MG63 (cell line): Measurements from ENCODE around the gene SEC24C. TPM values are rescaled to one million over a fixed set of nuclear protein-coding genes. Genes with fewer than 3 reads are reported as not detected.

Experiments used
- DNase-seq: peaks from one replicate; pipeline ENCODE4 v3.0.0-alpha.2; 2020
- H3K27me3 ChIP-seq: fragments of 250-450 bp; sonication (Bioruptor Pico); 2 replicates; pipeline ENCODE4 v1.5.1; 2020; ENCODE audit warnings: mild to moderate bottlenecking, moderate library complexity
- H3K36me3 ChIP-seq: fragments of 250-450 bp; sonication (Bioruptor Pico); 2 replicates; pipeline ENCODE4 v1.5.1; 2020; ENCODE audit warnings: mild to moderate bottlenecking, moderate library complexity
- H3K4me3 ChIP-seq: fragments of 250-450 bp; sonication (Bioruptor Pico); 2 replicates; pipeline ENCODE4 v1.5.1; 2020; ENCODE audit warnings: mild to moderate bottlenecking, moderate library complexity
- H3K9me3 ChIP-seq: fragments of 250-450 bp; sonication (Bioruptor Pico); 2 replicates; pipeline ENCODE4 v1.5.1; 2020; ENCODE audit warnings: mild to moderate bottlenecking, moderate library complexity
- total RNA-seq: library from RNA; depleted of rRNA; stranded (reverse); fragments of >200 nt; shearing (Covaris generic); gene quantifications from 2 replicates; pipeline ENCODE4 v1.2.3, GENCODE V29; 2014; ENCODE audit warnings: low replicate concordance

Gene SEC24C
- total RNA-seq, 1 experiment from 2014 or later: 74.6 TPM

DNA sequence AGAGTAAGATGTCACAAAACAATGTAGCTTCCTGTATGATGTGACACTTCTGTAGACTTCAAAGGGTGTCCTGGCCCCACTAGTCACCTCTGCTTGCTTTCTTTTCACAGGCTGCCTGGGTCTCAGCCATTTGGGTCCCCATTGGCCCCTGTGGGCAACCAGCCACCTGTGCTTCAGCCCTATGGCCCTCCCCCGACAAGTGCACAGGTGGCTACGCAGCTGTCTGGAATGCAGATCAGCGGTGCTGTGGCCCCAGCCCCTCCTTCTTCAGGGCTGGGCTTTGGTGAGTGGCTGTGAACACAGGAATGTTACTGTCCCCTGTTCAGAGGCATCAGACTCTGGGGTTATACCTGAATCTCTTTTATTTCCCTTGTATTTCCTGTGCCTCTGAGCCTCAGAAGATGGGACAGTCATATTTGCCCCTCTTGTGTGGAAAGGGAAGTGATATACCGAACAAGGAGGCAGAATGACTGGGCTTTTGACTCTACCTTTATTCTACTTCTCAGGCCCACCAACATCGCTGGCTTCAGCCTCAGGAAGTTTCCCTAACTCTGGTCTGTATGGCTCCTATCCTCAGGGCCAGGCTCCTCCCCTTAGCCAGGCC, 15.4 kb downstream of the SEC24C start:
- DNase-seq: no peak
- H3K4me3 ChIP-seq: no peak overlapping the region
- no peaks in the 10 kb centered on the region for H3K9me3 ChIP-seq
- peaks cover 61% of the 10 kb centered on the region for H3K36me3 ChIP-seq
- H3K27me3 ChIP-seq: no peaks in the 10 kb centered on the region

DNA sequence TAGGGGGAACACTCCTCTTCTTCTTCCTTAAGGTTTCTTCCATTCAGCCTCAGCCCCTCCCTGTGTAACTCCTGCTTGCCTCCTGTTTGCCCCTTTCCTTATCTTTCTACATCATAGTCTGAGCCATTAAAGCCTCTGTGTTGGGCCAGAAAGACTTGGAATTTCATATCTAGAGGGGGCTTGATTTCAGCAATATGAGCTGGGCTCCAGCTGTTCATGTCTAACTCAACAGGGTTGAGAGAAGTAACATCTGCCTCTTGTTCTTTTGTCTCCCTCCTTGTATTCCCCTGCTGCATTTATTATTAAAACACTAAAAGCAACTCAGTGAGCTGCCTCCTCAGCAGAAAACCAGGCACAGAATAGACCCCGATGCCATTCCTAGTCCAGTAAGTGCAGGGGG, 17.6 kb downstream of the SEC24C start:
- Histone ChIP-seq H3K9me3 (no peaks in the 10 kb centered on the region), H3K27me3 (no peaks in the 10 kb centered on the region), H3K36me3 (peaks cover 79% of the 10 kb centered on the region), H3K4me3 (no peak overlapping the region)
- DNase-seq: no peak

DNA sequence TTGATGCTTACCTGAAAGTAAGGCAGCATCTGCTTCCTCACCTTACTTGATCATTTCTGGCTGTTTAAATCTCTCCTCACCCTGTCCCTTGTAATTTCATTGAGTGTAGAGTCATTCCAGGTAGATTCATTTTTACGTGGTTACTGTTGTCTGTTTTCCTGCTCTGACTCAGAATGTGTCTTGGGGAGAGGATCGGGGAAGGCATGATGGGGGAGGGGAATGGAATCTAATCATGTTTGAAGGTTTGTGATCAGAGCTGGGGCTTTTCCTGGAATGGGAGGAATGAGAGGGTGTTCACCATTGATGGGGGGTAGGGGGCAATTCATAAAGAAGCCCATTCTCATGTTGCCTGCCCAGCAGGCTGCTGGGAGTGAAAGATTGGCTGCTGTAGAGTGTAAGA, 18.7 kb downstream of the SEC24C start:
- peaks cover 89% of the 10 kb centered on the region for H3K36me3 ChIP-seq
- H3K9me3 ChIP-seq: no peaks in the 10 kb centered on the region
- no peak for DNase-seq
- no peaks in the 10 kb centered on the region for H3K27me3 ChIP-seq
- H3K4me3 ChIP-seq: no peak overlapping the region

DNA sequence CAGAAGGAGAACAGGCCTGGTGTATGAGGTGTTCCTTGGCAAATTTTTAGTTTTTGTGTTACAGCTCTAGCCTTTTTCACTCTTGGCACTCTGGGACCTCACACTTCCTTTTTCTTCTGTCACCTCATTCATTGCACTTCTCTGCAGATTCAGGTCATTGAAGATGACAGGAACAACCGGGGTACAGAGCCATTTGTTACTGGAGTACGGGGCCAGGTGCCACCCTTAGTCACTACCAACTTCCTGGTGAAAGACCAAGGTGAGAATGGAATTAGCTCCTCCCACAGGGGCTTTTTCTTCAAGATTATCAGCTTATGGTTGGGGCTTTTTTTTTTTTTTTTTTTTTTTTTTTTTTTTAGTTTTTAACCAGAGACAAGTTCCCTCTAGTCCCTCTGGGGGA, 19.2 kb downstream of the SEC24C start:
- Histone ChIP-seq H3K27me3 (no peaks in the 10 kb centered on the region), H3K9me3 (no peaks in the 10 kb centered on the region), H3K36me3 (peaks cover 89% of the 10 kb centered on the region), H3K4me3 (no peak overlapping the region)
- no peak for DNase-seq

DNA sequence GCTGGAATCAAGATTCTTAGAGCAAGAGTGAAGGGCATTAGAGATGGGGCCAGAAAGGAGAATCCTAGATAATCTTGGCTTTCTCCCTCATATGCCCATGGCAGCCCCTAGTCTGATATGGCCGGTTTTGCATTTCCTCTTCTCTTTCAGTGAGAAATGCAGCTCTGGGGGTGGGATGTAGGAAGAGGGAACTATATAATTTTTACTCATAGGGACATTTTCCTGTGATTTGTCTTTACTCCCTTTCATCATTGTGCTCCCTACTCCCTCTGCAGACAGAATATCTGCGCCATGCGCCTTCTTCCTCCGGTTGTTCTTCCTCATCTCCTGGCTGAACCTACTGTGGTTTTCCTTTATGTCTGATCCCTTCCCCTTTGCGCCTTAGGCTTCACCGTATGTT, 20.9 kb downstream of the SEC24C start:
- no peak overlapping the region for H3K4me3 ChIP-seq
- H3K36me3 ChIP-seq: peaks cover 89% of the 10 kb centered on the region
- H3K9me3 ChIP-seq: no peaks in the 10 kb centered on the region
- DNase-seq: no peak
- H3K27me3 ChIP-seq: no peaks in the 10 kb centered on the region

DNA sequence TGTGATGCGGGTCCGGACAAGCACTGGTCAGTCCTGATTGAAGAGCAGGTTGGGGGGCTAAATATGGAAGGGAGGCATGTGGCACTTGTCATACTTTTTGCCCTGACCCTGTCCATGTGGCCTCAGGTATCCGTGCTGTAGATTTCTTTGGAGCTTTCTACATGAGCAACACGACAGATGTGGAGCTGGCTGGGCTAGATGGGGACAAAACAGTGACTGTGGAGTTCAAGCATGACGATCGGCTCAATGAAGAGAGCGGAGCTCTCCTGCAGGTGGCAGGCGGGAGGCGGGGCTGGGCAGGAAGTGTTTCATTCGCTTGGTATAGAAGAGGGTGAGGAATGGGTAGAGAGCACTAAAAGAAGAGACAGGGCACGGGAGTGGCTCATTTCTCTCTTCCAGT, 24.7 kb downstream of the SEC24C start:
- Histone ChIP-seq H3K4me3 (no peak overlapping the region), H3K9me3 (no peaks in the 10 kb centered on the region), H3K27me3 (no peaks in the 10 kb centered on the region), H3K36me3 (peaks cover 78% of the 10 kb centered on the region)
- DNase-seq: no peak

DNA sequence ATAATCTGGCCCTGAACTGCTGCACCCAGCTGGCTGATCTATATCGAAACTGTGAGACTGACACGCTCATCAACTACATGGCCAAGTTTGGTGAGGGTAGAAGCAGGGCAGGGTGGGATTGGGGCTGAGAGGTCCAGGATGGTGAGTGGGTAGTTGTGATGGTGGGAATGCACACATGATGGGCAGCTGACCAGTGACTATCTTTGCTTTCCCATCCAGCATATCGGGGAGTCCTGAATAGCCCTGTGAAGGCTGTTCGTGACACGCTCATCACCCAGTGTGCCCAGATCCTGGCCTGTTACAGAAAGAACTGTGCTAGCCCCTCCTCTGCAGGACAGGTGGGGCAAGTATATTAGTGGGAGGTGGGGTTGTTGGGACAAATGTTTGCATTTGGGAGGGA, 25.2 kb downstream of the SEC24C start:
- H3K27me3 ChIP-seq: no peaks in the 10 kb centered on the region
- DNase-seq: no peak
- H3K36me3 ChIP-seq: peaks cover 80% of the 10 kb centered on the region
- no peaks in the 10 kb centered on the region for H3K9me3 ChIP-seq
- H3K4me3 ChIP-seq: no peak overlapping the region

DNA sequence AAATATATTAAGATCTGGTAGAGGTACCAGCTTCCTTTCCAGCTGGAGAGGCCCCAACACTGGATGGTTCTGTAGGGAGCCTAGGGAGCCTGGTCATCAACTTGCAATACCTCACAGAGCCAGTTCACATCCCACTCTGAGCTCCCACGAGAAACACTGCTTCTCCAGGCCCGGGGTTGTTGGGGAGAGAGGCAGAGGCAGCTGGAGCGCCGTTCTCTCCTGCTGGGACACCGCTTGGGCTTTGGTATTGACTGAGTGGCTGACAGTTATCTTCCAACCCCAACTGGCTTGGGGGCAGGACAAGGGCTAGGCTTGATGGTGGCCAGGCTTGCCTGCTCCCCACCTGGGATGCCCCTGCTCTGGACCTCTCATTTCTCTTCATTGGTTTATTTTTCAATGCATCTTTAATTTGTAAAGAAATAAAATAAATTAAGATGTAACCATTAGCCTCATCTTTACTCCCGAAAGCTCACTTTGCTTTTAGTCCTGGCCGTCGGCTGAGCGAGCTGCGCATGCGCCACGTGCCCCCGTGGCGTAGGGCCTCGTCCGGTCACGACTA, 27.6 kb downstream of the SEC24C start:
- H3K9me3 ChIP-seq: no peaks in the 10 kb centered on the region
- no peaks in the 10 kb centered on the region for H3K27me3 ChIP-seq
- H3K4me3 ChIP-seq: peak overlapping the region; percentile 70
- peaks cover 72% of the 10 kb centered on the region for H3K36me3 ChIP-seq
- DNase-seq: no peak

DNA sequence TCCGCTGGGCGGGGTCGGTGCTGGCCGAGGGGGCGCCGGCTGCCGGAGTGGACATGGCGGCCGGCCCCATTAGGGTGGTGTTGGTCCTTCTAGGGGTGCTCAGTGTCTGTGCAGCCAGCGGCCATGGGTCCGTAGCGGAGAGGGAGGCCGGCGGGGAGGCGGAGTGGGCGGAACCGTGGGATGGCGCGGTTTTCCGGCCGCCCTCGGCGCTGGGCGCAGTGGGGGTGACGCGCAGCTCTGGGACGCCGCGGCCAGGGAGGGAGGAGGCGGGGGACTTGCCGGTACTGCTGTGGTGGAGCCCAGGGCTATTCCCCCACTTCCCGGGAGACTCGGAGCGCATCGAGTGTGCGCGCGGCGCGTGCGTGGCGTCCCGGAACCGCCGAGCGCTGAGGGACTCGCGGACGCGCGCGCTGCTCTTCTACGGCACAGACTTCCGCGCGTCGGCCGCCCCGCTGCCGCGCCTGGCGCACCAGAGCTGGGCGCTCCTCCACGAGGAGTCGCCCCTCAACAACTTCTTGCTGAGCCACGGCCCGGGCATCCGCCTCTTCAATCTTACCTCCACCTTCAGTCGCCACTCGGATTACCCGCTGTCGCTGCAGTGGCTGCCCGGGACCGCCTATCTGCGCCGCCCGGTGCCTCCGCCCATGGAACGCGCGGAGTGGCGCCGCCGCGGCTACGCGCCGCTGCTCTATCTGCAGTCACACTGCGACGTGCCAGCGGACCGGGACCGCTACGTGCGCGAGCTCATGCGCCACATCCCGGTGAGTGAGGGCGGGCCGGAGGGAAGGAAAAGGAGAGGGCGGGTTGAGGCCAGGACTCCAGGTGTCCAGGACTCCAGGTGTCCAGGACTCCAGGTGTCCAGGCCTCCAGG, 28.3 kb downstream of the SEC24C start:
- peaks cover 71% of the 10 kb centered on the region for H3K36me3 ChIP-seq
- peak overlapping the region; percentile 70 for H3K4me3 ChIP-seq
- peak; percentile 85 for DNase-seq
- no peaks in the 10 kb centered on the region for H3K9me3 ChIP-seq
- no peaks in the 10 kb centered on the region for H3K27me3 ChIP-seq

DNA sequence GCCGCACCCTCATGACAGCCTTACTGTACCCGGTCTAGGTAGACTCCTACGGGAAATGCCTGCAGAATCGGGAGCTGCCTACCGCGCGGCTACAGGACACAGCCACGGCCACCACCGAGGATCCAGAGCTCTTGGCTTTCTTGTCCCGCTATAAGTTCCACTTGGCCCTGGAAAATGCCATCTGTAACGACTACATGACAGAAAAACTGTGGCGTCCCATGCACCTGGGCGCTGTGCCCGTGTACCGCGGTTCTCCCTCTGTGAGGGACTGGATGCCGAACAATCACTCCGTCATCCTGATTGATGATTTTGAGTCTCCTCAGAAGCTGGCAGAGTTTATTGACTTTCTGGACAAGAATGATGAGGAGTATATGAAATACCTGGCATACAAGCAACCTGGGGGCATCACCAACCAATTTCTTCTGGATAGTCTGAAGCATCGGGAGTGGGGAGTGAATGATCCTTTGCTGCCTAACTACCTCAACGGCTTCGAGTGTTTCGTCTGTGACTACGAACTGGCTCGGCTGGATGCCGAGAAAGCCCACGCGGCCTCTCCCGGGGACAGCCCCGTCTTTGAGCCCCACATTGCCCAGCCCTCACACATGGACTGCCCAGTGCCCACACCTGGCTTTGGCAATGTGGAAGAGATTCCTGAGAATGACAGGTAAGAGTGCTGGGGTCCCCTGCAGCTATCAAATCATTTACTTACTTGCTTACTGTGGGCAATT, 29.1 kb downstream of the SEC24C start:
- H3K27me3 ChIP-seq: no peaks in the 10 kb centered on the region
- peak; percentile 33 for DNase-seq
- peaks cover 69% of the 10 kb centered on the region for H3K36me3 ChIP-seq

DNA sequence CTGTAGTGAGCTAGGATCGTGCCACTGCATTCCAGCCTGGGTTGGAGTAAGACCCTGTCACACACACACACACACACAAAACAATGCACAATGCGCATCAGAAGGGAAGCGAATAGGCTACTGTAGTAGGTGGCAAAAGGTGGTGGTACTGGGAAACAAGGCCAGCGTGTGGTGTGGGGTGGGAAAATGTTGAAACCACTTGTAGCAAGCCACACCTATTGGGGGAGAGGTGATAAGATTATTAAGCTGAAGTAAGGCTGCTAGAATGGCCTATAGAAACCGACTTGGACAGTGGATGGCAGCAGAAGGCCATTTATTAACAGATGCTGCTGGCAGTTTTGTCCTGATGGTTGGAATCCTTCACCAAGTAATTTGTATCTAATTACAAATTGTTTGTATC, 30.5 kb downstream of the SEC24C start:
- no peak for DNase-seq
- peaks cover 63% of the 10 kb centered on the region for H3K36me3 ChIP-seq
- H3K4me3 ChIP-seq: peak overlapping the region; percentile 70; the same call in 1 of the 2 replicates

More for the DNA sequence above, 29.1 kb downstream of the SEC24C start:
- Histone ChIP-seq H3K9me3 (no peaks in the 10 kb centered on the region), H3K4me3 (peak overlapping the region; percentile 70)

DNA sequence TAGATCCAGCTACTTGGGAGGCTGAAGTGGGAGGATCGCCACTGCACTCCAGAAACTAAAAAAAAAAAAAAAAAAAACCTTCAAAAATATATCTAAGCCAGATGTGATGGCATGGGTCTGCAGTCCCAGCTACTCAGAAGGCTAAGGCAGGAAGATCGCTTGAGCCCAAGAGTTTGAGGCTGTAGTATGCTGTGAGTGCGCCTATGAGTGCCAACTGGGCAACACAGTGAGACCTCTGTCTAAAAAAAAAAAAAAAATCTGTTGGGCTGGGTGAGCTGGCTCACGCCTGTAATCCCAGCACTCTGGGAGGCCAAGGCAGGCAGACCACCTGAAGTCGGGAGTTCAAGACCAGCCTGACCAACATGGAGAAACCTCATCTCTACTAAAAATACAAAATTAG, 34.8 kb downstream of the SEC24C start:
- Histone ChIP-seq H3K9me3 (no peaks in the 10 kb centered on the region), H3K36me3 (peaks cover 54% of the 10 kb centered on the region), H3K27me3 (no peaks in the 10 kb centered on the region), H3K4me3 (no peak overlapping the region)
- DNase-seq: no peak

More for the DNA sequence above, 30.5 kb downstream of the SEC24C start:
- H3K9me3 ChIP-seq: no peaks in the 10 kb centered on the region
- H3K27me3 ChIP-seq: no peaks in the 10 kb centered on the region

DNA sequence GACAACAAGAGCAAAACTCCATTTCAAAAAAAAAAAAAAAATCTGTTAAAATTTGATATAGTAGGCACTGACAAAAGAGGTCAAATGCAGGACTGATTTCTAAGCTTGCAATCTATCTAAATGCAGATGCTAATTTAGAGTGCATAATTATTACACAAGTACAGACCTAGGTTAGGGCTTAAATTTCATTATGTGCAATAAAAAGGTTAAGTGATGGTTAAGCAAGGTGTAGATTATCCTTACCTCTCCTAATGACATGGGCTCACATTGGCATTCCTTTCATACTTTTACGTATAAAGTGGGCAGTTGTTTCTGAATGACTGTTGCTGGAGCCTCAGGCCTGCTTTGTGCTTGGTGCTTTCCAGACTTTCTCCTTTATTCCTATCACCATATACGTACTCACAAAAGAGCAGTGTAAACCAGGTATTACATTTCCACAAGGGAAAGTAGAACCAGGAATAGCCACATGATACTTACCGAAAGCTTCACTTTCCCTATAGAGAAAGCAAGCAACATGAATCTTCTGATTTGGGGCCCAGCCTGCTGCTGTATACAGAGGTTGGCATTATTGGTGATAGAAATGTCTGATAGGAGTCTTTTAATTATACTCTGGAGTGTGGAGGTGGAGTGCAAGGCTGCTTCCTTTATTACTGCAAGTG, 35.5 kb downstream of the SEC24C start:
- H3K36me3 ChIP-seq: peaks cover 50% of the 10 kb centered on the region

DNA sequence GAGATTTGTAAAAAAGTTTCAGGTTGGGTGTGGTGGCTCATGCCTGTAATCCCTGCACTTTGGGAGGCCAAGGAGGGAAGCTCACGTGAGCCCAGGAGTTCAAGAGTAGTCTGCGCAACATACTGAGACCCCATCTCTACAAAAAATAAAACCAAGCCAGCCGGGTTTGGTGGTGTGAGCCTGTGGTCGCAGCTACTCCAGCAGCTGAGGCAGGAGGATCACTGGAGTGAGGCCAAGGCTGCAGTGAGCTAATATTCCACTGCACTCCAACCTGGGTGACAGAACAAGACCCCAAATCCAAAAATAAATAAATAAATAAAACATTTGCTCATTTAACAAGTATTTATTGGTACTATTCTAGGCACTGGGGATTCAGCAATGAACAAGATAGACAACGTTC, 36.1 kb downstream of the SEC24C start:
- H3K27me3 ChIP-seq: no peaks in the 10 kb centered on the region
- no peak for DNase-seq
- peaks cover 49% of the 10 kb centered on the region for H3K36me3 ChIP-seq
- H3K9me3 ChIP-seq: no peaks in the 10 kb centered on the region
- peak overlapping the region; percentile 81 for H3K4me3 ChIP-seq

More for the DNA sequence above, 35.5 kb downstream of the SEC24C start:
- no peaks in the 10 kb centered on the region for H3K27me3 ChIP-seq
- no peaks in the 10 kb centered on the region for H3K9me3 ChIP-seq
- no peak for DNase-seq
- no peak overlapping the region for H3K4me3 ChIP-seq

DNA sequence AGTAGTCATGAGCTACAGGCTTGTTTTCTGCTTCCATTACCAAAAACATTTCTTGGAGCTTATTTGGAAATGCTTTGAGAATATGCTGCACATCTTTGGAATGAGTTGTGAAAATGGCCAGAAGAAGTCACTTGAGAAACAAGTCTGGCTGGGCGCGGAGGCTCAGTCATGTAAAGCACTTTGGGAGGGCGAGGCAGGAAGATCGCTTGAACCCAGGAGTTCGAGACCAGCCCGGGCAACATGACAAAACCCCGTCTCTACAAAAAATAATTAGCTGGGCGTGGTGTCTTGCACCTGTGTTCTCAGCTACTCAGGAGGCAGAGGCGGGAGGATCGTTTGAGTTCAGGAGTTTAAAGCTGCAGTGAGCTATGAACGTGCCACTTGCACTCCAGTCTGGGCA, 36.8 kb downstream of the SEC24C start:
- H3K9me3 ChIP-seq: no peaks in the 10 kb centered on the region
- H3K36me3 ChIP-seq: peaks cover 47% of the 10 kb centered on the region
- no peaks in the 10 kb centered on the region for H3K27me3 ChIP-seq
- H3K4me3 ChIP-seq: peak overlapping the region; percentile 81
- DNase-seq: no peak

DNA sequence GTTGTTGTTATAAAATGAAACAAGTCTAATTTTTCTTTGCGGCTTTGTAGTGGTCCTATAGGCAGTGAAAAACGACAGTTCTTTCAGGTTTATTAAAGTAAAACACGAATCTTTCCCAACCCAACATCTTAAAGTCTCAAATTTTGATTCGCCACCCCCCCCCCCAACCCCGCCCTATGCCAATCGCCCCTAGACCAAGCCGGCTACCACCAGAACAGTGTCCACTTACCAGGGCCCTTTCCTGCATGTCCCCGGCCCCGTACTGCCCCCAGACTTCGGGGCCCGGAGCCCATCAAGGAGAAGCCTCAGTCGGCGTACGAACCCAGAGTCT, 37.3 kb downstream of the SEC24C start:
- H3K36me3 ChIP-seq: peaks cover 43% of the 10 kb centered on the region
- peak overlapping the region; percentile 81 for H3K4me3 ChIP-seq
- no peaks in the 10 kb centered on the region for H3K27me3 ChIP-seq
- no peaks in the 10 kb centered on the region for H3K9me3 ChIP-seq
- DNase-seq: no peak
